Daoy (cell line): ENCODE results near the gene SCO2. TPM values are rescaled to one million over a fixed set of nuclear protein-coding genes. Genes with fewer than 3 reads are reported as not detected.
A peak's percentile ranks its signal among the peaks of the same experiment; 100 is the strongest.

Source experiments
- DNase-seq: peaks from one replicate; pipeline ENCODE4 v3.0.0-alpha.2; 2015; ENCODE audit warnings: low read depth
- total RNA-seq: library from RNA; depleted of rRNA; stranded (reverse); fragments of >200 nt; shearing (Covaris generic); gene quantifications from 2 replicates; pipeline ENCODE4 v1.2.3, GENCODE V29; 2014; rRNA removed

The SCO2 gene
- total RNA-seq, 1 experiment from 2014 or later: 9.4 TPM

DNA sequence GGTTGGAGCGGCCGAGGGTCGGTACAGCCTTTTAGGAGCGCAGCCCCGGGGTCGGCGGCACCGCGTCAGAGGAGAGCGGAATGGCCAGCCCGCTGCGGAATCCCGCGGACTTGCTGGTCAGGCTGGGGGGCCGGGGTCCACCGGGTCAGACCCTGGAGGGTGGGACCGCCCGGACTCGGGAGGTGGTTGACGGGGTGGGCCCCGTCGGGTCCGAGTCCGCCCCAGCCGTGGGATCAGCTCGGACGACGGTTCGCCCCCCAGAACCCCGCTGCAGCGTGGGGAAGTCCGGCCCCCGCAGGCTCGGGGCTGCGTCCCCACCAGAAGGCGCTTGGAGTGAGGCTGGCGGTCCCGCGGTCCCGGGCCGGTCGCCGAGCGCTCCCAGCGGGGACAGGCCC is 44.4 kb downstream of the SCO2 start:
- DNase-seq: no peak

DNA sequence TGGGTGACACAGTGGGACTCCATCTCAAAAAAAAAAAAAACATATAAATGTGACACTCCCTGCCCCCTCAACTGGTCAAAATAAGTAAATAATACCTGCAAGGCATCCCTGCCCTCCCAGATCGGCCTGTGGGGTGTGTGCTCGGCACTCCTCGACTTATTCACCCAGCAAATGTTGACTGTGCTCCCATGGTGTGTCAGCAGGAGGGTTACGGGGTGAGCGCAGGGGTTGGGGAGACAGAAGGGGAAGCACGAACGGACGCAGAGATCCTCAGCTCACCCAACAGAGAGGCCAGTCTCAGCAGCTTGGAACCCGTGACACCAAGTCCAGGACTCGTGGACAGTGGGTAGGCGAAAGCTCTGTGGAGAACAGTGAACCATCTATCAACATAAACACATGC is 45.7 kb downstream of the SCO2 start:
- DNase-seq: no peak

DNA sequence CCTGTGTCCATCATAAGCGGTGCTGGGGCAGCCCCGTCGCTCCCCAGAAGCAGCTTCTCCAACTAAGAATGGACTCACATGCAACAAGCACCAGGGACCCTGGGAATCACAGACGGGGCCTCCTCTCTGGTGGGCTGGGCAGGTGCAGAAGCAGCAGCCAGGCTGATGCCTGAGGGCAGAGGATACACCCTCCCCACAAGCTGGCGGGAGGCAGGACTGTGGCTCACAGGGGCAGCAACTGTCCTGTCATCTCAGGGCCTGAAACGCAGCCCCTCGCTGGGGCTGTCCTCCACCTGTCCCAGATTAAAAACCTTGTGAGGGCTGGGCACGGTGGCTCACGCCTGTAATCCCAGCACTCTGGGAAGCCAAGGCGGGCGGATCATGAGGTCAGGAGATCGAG is 47.5 kb downstream of the SCO2 start:
- DNase-seq: no peak

DNA sequence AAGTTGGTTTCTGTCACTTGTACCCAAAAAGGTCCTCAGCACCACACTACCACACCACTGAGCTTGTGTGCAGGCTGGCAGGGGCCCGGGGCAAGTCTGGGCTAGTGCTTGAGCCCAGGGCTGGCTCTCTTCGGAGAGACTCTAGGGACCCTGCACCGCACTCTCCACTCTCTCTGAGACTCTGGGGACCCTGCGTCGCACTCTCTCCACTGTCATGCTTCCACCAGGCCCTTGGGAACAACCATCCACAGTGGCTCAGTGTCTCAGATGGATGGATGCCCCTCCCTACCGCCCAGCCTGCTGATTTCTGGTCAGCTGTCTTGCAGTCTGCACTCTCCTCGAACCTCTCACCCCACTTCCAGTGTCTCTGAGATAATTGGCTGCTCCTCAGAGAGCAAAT is 48.5 kb downstream of the SCO2 start:
- DNase-seq: no peak

DNA sequence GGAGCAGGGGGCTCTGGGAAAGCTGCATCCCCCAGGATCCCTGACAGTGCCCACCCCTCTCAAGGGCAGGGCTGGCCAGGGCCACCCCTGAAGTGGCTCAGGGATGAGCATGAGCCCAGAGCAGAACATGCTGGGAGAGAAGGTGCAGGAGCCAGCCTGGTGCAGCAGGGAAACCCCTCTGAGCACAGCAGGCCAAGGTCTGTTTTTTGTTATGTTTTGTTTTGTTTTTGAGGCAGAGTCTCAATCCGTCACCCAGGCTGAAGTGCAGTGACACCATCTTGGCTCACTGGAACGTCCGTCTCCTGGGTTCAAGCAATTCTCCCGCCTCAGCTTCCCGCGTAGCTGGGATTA is 49.8 kb downstream of the SCO2 start:
- DNase-seq: no peak

DNA sequence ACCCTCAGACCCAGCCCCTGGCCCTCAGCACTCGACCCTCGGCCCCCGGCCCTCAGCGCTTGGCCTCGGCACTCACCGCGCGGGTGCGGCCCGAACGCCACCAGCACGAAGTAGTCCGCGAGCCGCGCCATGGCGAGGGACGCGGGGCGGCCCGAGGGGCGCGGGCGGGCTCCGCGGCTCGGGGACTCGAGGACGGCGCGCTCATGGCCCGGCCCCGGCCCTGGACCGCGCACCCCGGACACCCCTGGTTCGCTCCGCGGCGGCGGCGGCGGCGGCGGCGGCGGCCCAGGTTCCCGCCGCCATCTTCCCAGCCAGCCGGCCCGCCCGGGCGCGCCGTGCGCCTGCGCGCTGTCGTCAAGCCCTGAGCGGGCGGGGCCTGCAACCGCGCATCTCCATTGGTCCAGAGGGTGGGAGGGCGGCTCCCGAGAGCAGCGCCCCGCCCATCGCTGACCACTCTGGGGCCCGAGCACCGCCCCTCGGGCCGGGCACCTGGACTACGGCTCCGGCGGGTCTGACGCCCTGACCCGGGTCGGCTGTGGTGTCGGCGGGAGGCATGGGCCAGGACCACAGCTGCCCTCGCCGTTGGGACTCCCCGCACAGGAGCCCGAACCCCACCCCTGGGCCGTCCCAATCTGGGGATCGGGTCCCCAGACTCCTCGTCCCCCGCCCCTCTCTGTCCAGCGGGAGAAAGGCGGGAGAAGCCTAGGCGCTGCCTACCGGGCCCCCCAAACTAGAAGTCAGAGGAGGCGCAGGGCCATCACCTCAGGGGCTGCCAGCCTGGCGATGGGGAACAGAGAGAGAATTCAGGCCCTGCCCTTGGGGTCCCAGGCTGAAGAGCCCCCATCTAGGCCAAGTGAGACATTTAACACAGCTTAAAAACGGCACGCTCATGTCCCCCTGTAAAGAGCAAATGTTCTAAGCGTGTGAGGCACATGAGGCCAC is 50.4 kb downstream of the SCO2 start, which contains the start of gene SBF1:
Gene SBF1 (minus strand): TSS at position 326 of the 942 bp plus-strand sequence. CDS start 195 bp downstream, at position 131.
- DNase-seq: peak; percentile 94

DNA sequence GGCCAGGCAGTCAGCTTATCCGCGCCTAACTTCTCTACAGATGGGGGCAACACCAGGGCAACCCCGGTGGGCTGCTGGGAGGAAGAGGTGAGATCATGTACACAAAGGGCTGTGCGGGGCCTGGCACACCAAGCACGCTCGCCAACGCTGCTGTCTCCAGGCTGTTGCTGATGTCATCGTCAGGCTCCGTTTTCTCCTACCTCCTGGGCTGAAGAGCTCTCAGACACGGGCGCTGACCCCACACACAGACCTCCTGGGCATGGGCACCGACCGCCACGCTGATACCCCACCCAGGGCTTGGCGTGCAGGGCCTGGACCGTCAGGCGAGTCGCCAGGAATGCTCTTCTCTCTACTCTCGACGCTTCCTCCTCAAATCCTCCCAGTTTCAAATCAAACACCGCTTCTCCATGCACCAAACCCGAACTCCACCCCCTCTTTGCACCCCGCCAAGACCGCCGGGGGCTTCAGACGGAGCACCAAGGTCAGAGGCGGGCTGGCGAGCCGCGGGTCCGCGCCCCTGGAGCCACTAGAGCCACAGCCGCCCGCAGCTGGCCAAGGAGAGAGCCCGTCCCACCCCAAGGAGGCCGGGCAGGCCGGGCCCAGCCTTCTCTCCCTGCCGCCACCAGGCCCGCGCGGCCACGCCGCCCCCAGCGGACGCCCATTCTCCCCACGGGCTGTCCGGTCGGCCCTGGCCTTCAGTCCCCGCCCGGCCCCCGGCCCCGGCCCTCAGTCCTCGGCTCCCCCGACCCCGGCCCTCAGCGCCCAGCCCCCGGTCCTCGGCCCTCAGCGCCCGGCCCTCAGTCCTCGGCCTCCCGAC is 51.3 kb downstream of the SCO2 start:
- peak; percentile 66 for DNase-seq

Other genes with a start within 250 kb of the SCO2 start
- gene PLXNB2, start 218.0 kb downstream of the SCO2 start, total RNA-seq: 35.8 and 42.4 TPM in 2 replicates
- gene DENND6B, start 198.6 kb downstream of the SCO2 start, total RNA-seq: 0.09 and 1.3 TPM in 2 replicates
- 29.3 and 39.1 TPM in 2 replicates for gene PPP6R2, start 182.3 kb downstream of the SCO2 start, total RNA-seq
- 40.5 and 47.0 TPM in 2 replicates for gene SBF1, start 50.6 kb downstream of the SCO2 start, total RNA-seq
- 0.03 and 0.23 TPM in 2 replicates for gene ADM2, start 44.1 kb downstream of the SCO2 start, total RNA-seq
- not detected in 2 replicates for gene MIOX, start 38.7 kb downstream of the SCO2 start, total RNA-seq
- gene LMF2, start 17.9 kb downstream of the SCO2 start, total RNA-seq: 13.9 and 25.4 TPM in 2 replicates
- 70.7 and 85.0 TPM in 2 replicates for gene NCAPH2, start 17.4 kb downstream of the SCO2 start, total RNA-seq
- 5.1 and 5.3 TPM in 2 replicates for gene TYMP, start 4.4 kb upstream of the SCO2 start, total RNA-seq
- 0.06 TPM in 1 of 2 replicates, not detected in the other for gene KLHDC7B, start 20.3 kb upstream of the SCO2 start, total RNA-seq
- gene SYCE3, start 37.3 kb upstream of the SCO2 start, total RNA-seq: 0.51 TPM in 1 of 2 replicates, not detected in the other
- 6.1 and 7.9 TPM in 2 replicates for gene CPT1B, start 52.8 kb upstream of the SCO2 start, total RNA-seq
- gene CHKB, start 57.3 kb upstream of the SCO2 start, total RNA-seq: 18.3 and 26.2 TPM in 2 replicates
- gene MAPK8IP2, start 75.2 kb upstream of the SCO2 start, total RNA-seq: 3.7 and 4.4 TPM in 2 replicates
- gene ARSA, start 102.6 kb upstream of the SCO2 start, total RNA-seq: 12.5 and 16.0 TPM in 2 replicates
- 0.33 and 0.46 TPM in 2 replicates for gene SHANK3, start 147.2 kb upstream of the SCO2 start, total RNA-seq
- not detected in 2 replicates for gene ACR, start 212.6 kb upstream of the SCO2 start, total RNA-seq